Neural cell (in vitro differentiated cells): ENCODE measurements around the gene PROX2. TPM values are rescaled to one million over a fixed set of nuclear protein-coding genes. Genes with fewer than 3 reads are reported as not detected.

ENCODE experiments used
- H2AFZ ChIP-seq: fragments of 200-600, 300-800 bp; sonication (generic), shearing (Covaris generic); 2 replicates; pipeline ENCODE4 v1.6.0; 2014; ENCODE audit warnings: low read depth, mild to moderate bottlenecking, antibody characterized with exemption, low read length, moderate library complexity
- H3F3A ChIP-seq: fragments of 200-600 bp; shearing (Covaris generic); 2 replicates; pipeline ENCODE4 v1.6.1; 2016; ENCODE audit warnings: mild to moderate bottlenecking, moderate library complexity, mixed read lengths, antibody characterized with exemption, low read length; ENCODE audit not compliant: insufficient read depth, poor library complexity, severe bottlenecking
- H3K27ac ChIP-seq: fragments of 200-600, 300-800 bp; sonication (generic), shearing (Covaris generic); 2 replicates; pipeline ENCODE4 v1.5.1; 2014; ENCODE audit warnings: mild to moderate bottlenecking, low read length, moderate library complexity
- H3K27me3 ChIP-seq: fragments of 300-800, 200-600 bp; sonication (generic), shearing (Covaris generic); 2 replicates; pipeline ENCODE4 v1.6.0; 2014; ENCODE audit warnings: mild to moderate bottlenecking, low read depth, low read length, moderate library complexity; ENCODE audit not compliant: insufficient read depth
- H3K36me3 ChIP-seq: fragments of 300-800, 200-600 bp; sonication (generic), shearing (Covaris generic); 2 replicates; pipeline ENCODE4 v1.5.1; 2014; ENCODE audit warnings: mild to moderate bottlenecking, antibody characterized with exemption, low read length, moderate library complexity; ENCODE audit not compliant: insufficient read depth
- H3K4me2 ChIP-seq: fragments of 300-800, 200-600 bp; sonication (generic), shearing (Covaris generic); 2 replicates; pipeline ENCODE4 v1.6.0; 2014; ENCODE audit warnings: mild to moderate bottlenecking, low read length
- H3K4me3 ChIP-seq: fragments of 300-800, 200-600 bp; sonication (generic), shearing (Covaris generic); 2 replicates; pipeline ENCODE4 v1.5.1; 2014; ENCODE audit warnings: mild to moderate bottlenecking, low read length, moderate library complexity
- H3K79me2 ChIP-seq: fragments of 200-600 bp; shearing (Covaris generic); replicated peaks from 2 replicates; pipeline ENCODE4 v1.6.0; 2014; ENCODE audit warnings: mild to moderate bottlenecking, low read length, moderate library complexity; ENCODE audit not compliant: insufficient read depth
- H3K9ac ChIP-seq: fragments of 300-800, 200-600 bp; sonication (generic), shearing (Covaris generic); 2 replicates; pipeline ENCODE4 v1.6.1; 2016; ENCODE audit warnings: mild to moderate bottlenecking, low read length, mixed read lengths
- H3K9me2 ChIP-seq: fragments of 200-600 bp; shearing (Covaris generic); 2 replicates; pipeline ENCODE4 v1.6.1; 2016; ENCODE audit warnings: mild to moderate bottlenecking, low read length, mixed read lengths; ENCODE audit not compliant: insufficient read depth
- H3K9me3 ChIP-seq: fragments of 200-600, 300-800 bp; sonication (generic), shearing (Covaris generic); 2 replicates; pipeline ENCODE4 v1.6.1; 2016; ENCODE audit warnings: mild to moderate bottlenecking, mixed run types, low read length, moderate library complexity, mixed read lengths
- H4K20me1 ChIP-seq: fragments of 200-600 bp; shearing (Covaris generic); 2 replicates; pipeline ENCODE4 v1.6.1; 2016; ENCODE audit warnings: mild to moderate bottlenecking, mixed run types; ENCODE audit not compliant: insufficient read depth
- CTCF ChIP-seq: fragments of 450-650 bp; IDR thresholded peaks from 2 replicates; pipeline ENCODE4 v1.5.1; 2014; ENCODE audit warnings: antibody characterized with exemption, mild to moderate bottlenecking, moderate library complexity; ENCODE audit not compliant: poor library complexity, severe bottlenecking
- EP300 ChIP-seq: fragments of 450-650 bp; conservative IDR thresholded peaks from 2 replicates; pipeline ENCODE4 v1.6.1; 2014; ENCODE audit warnings: antibody characterized with exemption, mild to moderate bottlenecking, moderate library complexity; ENCODE audit not compliant: poor library complexity, severe bottlenecking
- EZH2 ChIP-seq: fragments of 200-600, 300-800 bp; shearing (Covaris generic), sonication (generic); IDR thresholded peaks from 2 replicates; pipeline ENCODE4 v1.6.1; 2014; ENCODE audit warnings: antibody characterized with exemption, low read length, borderline replicate concordance, mild to moderate bottlenecking; ENCODE audit not compliant: insufficient read depth, poor library complexity, severe bottlenecking
- MXI1 ChIP-seq: fragments of 450-650 bp; conservative IDR thresholded peaks from 2 replicates; pipeline ENCODE4 v1.6.1; 2014; ENCODE audit warnings: antibody characterized with exemption, mild to moderate bottlenecking; ENCODE audit not compliant: poor library complexity, severe bottlenecking
- POLR2AphosphoS5 ChIP-seq: IDR thresholded peaks from 2 replicates; pipeline ENCODE4 v1.6.1; 2012
- RAD21 ChIP-seq: fragments of 450-650 bp; conservative IDR thresholded peaks from 2 replicates; pipeline ENCODE4 v1.6.1; 2014; ENCODE audit warnings: antibody characterized with exemption, mild to moderate bottlenecking, moderate library complexity
- REST ChIP-seq: IDR thresholded peaks from 2 replicates; pipeline ENCODE4 v1.6.1; 2012; ENCODE audit warnings: borderline replicate concordance
- SMC3 ChIP-seq: fragments of 450-650 bp; conservative IDR thresholded peaks from 2 replicates; pipeline ENCODE4 v1.6.1; 2014; ENCODE audit warnings: antibody characterized with exemption, mild to moderate bottlenecking, moderate library complexity; ENCODE audit not compliant: poor library complexity
- TAF1 ChIP-seq: IDR thresholded peaks from 2 replicates; pipeline ENCODE4 v1.6.1; 2012; ENCODE audit warnings: low read depth
- polyA plus RNA-seq: library from polyadenylated mRNA; depleted of rRNA; stranded (reverse); fragments of >200 nt; gene quantifications from 2 replicates; pipeline ENCODE4 v1.2.3, GENCODE V29; 2014

PROX2 gene
- polyA plus RNA-seq, 1 donor from 2014 or later: not detected

- Histone ChIP-seq H3K36me3 (peaks cover 9% of the 10 kb centered on the region), H3K27ac (no peak overlapping the region), H3K9me2 (no peaks in the 10 kb centered on the region), H3F3A (peaks cover 4% of the 10 kb centered on the region), H3K4me2 (no peak overlapping the region), H2AFZ (no peak overlapping the region), H3K9me3 (no peaks in the 10 kb centered on the region), H4K20me1 (no peaks in the 10 kb centered on the region), H3K79me2 (no peaks in the 10 kb centered on the region), H3K4me3 (no peak overlapping the region), H3K27me3 (no peaks in the 10 kb centered on the region), H3K9ac (no peak overlapping the region)
- TF ChIP-seq REST (no peak), CTCF (no peak), EP300 (no peak), MXI1 (no peak), RAD21 (no peak), POLR2AphosphoS5 (no peak)
These were observed 37.8 kb downstream of the PROX2 start for GRCh38 chr14:74838166-74838565.

- no peak overlapping the region for H3K9ac ChIP-seq
- no peaks in the 10 kb centered on the region for H3K27me3 ChIP-seq
- H3K27ac ChIP-seq: no peak overlapping the region
- H3K9me3 ChIP-seq: no peaks in the 10 kb centered on the region
- no peak overlapping the region for H2AFZ ChIP-seq
- H3F3A ChIP-seq: peaks cover 4% of the 10 kb centered on the region
- no peaks in the 10 kb centered on the region for H3K9me2 ChIP-seq
- no peak overlapping the region for H3K4me2 ChIP-seq
- TF ChIP-seq EP300: no peak
- no peak for TF ChIP-seq EZH2
- no peak for TF ChIP-seq POLR2AphosphoS5
- no peak for TF ChIP-seq SMC3
- no peak for TF ChIP-seq CTCF
- no peak for TF ChIP-seq TAF1
- no peak for TF ChIP-seq MXI1
- no peak for TF ChIP-seq RAD21
- no peak for TF ChIP-seq REST
- peaks cover 9% of the 10 kb centered on the region for H3K36me3 ChIP-seq
- H4K20me1 ChIP-seq: no peaks in the 10 kb centered on the region
- no peaks in the 10 kb centered on the region for H3K79me2 ChIP-seq
- no peak overlapping the region for H3K4me3 ChIP-seq
These were observed 39.5 kb downstream of the PROX2 start for GRCh38 chr14:74836251-74836960.
